NCI-H2196 treated with DMSO at 0.1 percent for 48 hours (cell line): ENCODE measurements around the gene MT1B.
"Not testable (repeated sequence)": the region's sequence is repeated elsewhere in the genome, so short reads cannot be mapped to it uniquely, and the experiment has no call there.

Source experiments
- DNase-seq: peaks from one replicate; lab custom pipeline; 2025; ENCODE audit not compliant: unreplicated experiment; lab: John Stamatoyannopoulos, UW

MT1B gene

DNA sequence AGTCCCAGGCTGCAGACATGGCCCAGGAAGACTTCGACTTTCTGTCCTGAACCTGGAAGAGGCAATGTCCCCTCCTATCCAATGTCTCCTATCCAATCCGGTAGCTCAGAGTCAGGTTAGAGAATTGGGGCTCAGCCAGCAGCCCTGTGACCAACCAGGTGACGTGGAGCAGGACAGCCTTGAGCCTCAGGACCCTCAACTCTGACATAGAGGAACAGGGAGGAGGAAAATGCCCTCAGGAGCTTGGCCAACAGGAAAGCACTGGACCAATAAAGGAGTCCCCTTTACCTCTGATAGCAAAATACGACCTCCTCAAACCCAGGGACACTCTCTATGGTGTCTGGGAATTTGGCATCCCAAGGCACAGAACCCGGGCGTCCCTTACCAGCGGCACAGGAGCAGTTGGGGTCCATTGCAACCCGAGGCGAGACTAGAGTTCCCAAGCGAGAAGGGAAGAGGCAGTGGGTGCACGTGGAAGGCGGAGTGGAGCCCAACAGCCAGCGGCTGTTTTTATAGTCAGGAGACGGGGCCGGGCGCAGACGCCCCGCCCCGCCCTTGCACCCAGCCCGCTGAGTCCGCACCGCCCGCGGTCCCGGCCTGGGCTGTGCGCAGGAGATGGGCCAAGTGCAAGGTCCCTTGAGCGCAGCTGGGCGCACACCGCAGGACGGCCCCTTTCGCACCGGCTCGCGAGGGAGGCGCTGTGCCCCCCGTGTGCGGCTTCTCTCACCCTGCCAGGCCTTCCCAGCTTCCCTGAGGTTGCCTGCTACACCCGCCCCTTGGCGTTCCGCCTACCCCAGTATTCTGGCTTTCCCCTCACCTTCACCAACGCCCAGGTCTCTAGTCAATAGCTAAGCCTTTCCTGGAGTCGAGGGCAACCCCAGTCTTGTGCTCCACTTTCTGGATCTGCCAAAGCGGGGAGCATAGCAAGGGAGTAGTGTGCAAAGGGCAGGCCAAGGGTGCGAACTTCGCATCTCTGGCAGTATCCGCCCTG is 16.2 kb downstream of the MT1B start, which contains the start of gene MT1G:
Gene MT1G (minus strand): TSS at position 485 of the 991 bp plus-strand sequence. CDS start 72 bp downstream, at position 413.
- no peak for DNase-seq

- DNase-seq, result no peak
Observed at GRCh38 chr16:56669005-56669839, 17.5 kb downstream of the MT1B start, which contains the start of gene MT1H. MT1H (plus strand) TSS chr16:56669814; CDS start chr16:56669885, 71 bp downstream.

GRCh38 chr16:56669840-56670619 is 18.3 kb downstream of the MT1B start:
- no peak for DNase-seq

DNA sequence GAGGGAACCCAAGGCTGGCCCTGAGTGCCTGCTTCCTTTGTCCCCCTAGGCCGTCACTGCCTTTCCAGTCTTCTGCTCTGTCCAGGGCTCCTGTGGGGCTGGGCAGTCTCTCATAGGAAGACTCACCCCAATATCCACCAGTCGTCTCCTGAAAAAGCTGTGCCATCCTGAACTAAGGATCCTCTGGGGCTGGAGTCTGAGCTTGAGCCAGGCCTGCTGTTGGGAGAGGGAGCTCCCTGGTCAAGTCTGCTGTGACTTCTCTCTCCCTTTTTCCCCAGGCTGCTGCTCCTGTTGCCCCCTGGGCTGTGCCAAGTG is 18.9 kb downstream of the MT1B start:
- no peak for DNase-seq

GRCh38 chr16:56671691-56672090 is 20.0 kb downstream of the MT1B start:
- DNase-seq, result not testable (repeated sequence)

- not testable (repeated sequence) for DNase-seq
Observed at GRCh38 chr16:56672171-56672570, 20.5 kb downstream of the MT1B start.

GRCh38 chr16:56672761-56673536 is 21.3 kb downstream of the MT1B start:
- no peak for DNase-seq

DNA sequence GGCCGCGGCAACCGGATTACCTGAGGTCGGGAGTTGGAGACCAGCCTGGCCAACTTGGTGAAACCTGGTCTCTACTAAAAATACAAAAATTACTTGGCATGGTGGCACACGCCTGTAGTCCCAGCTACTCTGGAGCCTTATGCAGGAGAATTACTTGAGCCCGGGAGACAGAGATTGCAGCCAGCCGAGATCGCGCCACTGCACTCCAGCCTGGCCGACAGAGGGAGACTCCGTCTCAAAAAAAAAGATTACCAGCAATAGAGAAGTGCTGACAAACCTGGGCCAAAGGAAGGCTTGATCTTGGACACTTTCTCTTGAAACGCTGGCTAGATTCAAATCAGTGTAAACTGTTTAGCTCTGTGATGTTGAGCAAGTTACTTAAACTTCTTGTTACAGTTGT is 22.2 kb downstream of the MT1B start:
- DNase-seq, result no peak

DNA sequence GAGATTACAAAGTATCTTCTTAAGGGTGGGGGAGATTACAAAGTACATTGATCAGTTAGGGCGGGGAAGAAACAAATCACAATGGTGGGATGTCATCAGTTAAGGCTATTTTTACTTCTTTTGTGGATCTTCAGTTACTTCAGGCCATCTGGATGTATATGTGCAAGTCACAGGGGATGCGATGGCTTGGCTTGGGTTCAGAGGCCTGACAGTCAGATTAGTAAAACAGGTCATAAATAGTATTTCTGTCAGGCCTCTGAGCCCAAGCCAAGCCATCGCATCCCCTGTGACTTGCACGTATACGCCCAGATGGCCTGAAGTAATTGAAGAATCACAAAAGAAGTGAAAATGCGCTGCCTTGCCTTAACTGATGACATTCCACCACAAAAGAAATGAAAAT is 22.9 kb downstream of the MT1B start:
- not testable (repeated sequence) for DNase-seq

DNA sequence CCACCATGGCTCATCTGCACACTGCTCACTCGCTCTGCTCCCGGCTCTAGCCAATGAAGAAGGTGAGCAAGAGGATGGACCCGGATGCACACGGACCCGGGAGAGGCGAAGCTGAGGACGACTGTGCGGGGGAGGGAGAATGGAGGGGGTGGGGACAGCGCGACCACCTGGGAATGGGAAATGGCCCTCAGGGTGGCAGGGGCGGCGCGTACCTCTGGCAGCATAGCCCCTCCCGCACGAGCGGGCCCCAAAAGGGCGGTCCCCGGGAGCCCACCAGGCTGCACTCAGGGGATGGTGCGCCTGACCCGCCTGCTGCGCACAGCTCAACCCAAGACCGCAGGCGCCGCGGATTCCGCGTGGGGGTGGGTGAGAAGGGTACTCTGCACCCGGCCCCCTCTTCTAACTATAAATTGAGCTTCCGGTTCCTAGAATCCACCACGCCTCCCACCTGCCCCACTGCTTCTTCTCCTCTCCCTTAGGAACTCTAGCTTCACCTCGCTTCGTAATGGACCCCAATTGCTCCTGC is 24.1 kb downstream of the MT1B start:
- no peak for DNase-seq

- DNase-seq, result no peak
Observed at GRCh38 chr16:56677474-56677873, 25.8 kb downstream of the MT1B start.

- no peak for DNase-seq
Observed at GRCh38 chr16:56679078-56679730, 27.5 kb downstream of the MT1B start.

GRCh38 chr16:56679818-56680217 is 28.1 kb downstream of the MT1B start:
- no peak for DNase-seq

GRCh38 chr16:56681939-56682702 is 30.4 kb downstream of the MT1B start, which contains the start of gene MT1X:
MT1X (plus strand) TSS chr16:56682470; CDS start chr16:56682541, 71 bp downstream.
- peak; percentile 56 for DNase-seq

GRCh38 chr16:56682703-56683397 is 31.2 kb downstream of the MT1B start:
- DNase-seq, result no peak

GRCh38 chr16:56683424-56684172 is 31.9 kb downstream of the MT1B start:
- DNase-seq, result no peak

DNA sequence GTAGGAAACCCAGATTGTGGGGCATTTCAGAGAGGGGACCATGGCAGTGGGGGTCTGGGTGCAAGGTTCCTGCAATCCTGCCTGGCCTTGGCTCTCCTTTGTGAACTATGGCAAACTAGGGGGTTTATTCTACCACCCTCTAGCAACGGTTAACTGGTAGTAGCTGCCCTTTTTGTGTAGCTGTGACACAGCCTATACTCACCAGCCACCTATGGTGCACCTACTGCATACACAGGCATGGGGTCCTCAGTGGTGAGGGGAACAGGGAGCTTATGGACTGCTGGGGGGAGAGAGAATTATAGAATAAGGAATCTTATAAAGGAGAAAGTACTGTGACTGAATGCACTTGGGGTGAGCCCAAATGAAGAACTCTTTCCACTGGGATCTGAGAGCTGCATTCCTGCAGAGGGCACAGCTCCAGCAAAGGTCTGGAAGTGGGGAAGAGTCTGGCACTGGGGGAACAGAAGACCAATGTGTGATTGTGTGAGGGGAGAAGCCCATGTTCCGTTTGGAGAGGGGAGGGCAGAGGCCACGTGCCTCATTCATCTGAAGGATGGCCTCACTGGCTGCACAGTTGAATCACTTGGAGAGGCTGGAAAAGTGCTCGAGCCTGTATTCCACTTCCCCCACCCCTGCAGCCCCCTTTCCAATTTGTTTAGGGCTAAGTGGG is 32.7 kb downstream of the MT1B start:
- DNase-seq, result no peak
